CD8-positive, alpha-beta memory T cell (primary cell): ENCODE results near the gene IGFBP1. TPM values are rescaled to one million over a fixed set of nuclear protein-coding genes. Genes with fewer than 3 reads are reported as not detected.

ENCODE experiments used
- polyA plus RNA-seq: library from polyadenylated mRNA; unstranded; fragments of 300-500 nt; fragmentation: Illumina TruSeq; gene quantifications from one replicate; pipeline ENCODE4 v1.2.3, GENCODE V29; 2021
- total RNA-seq, 2 experiments: library from RNA; stranded (reverse); gene quantifications; one replicate each; pipeline ENCODE4 v1.2.3, GENCODE V29; 2021

IGFBP1 gene
- total and polyA plus RNA-seq, 3 experiments from 2014 or later: not detected

Other genes starting within 250 kb of the IGFBP1 start
- gene CCDC201, start 15.4 kb upstream of the IGFBP1 start, total RNA-seq: not detected
- gene CCDC201, start 15.4 kb upstream of the IGFBP1 start, polyA plus RNA-seq: not detected
- gene IGFBP3, start 32.8 kb downstream of the IGFBP1 start, total RNA-seq: 1 to 10 TPM; 3.5 to 4.5 TPM
- gene IGFBP3, start 32.8 kb downstream of the IGFBP1 start, polyA plus RNA-seq: 11.1 TPM